ENCODE data around the gene SLC25A48.
A peak's percentile ranks its signal among the peaks of the same experiment; 100 is the strongest.

DNA sequence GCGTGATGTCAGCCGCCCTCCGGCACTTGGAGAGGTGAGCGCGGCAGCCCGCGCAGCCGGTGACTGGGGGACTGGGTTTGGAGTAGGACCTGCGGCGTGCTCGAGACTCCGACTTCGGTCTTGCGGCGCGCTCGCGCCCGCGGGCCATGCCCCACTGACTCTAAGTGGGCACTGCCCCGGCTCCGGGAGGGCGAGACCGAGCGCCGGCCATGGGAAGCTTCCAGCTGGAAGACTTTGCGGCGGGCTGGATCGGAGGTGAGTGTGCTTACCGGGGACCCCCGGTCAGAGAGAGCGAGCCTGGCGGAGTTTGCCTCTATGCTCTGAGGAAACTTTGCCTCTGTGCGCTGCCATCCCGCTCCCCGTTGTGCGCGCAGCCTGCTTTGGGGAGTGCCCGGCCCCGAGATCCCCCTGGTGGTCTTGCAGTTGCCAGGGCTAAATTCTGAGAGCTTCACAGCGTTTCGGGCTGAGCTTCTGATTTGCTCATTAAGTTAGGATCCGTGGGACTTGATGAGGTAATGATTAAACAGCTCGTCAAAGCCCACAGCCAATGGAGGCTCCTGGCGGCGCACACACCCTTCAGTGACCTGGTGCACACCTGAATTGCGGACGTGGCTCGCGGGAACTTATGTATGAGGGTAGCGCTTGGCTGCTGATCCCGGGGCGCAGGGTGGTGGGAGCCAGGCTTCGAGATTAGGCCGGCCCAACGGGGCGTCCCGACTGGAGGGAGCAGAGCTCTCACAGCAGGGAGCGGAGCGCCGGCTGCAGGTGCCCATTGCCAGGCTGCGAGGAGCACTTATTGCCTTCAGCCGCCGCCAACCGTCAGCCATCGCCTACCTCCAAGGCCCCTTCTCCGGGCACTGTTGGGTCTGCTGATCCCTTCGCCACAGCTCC, at the start of gene SLC25A48:
- TF ChIP-seq CTCF (IDR thresholded peaks at IDR 0.05), result peak in 2 of 4 experiments; percentile 21 to 43
- TF ChIP-seq POLR2A (IDR thresholded peaks at IDR 0.05), result no peak
- no peak for TF ChIP-seq POLR2AphosphoS5 (IDR thresholded peaks at IDR 0.05)
- no peak for TF ChIP-seq EP300 (IDR thresholded peaks at IDR 0.05)
